ENCODE data around the gene HGD. TPM values are rescaled to one million over a fixed set of nuclear protein-coding genes. Genes with fewer than 3 reads are reported as not detected.

HGD gene
- total and polyA plus RNA-seq, 2 of the 13 experiments (the other 11 are each of a cell fraction or from before 2014, with no cell fraction given), result 265 to 398 TPM

DNA sequence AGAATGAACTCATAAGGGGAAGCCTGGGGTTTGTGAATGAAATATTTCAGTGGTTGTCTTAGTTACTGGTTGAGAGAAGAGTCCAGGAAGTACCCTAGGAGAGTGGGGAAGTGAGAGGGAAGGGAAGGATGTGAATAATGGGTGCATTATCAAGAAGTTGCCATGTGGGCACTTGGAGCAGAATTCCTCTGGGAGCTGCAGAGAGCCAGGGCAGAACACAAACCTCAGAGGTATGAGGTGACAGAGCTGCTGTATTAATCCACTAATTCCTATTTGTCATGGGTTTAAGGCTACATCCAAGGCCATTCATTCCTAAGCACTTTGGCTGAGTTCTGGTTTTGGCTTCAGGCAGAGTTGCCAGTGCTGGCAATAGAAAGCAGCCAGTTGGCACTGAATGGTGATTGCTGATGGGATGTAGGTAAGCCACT lies 56.9 kb downstream of the HGD start:
- Histone ChIP-seq H3K79me2 (ENCODE audit: insufficient read depth, low read length) (no peaks in the 10 kb centered on the region), H4K20me1 (ENCODE audit: insufficient read depth, low read length) (0 out of 2 replicates have a peak, but pooled peaks cover 7% of the 10 kb centered on the region), H3K9me3 (ENCODE audit: low read length) (no peaks in the 10 kb centered on the region), H2AFZ (ENCODE audit: low read length) (no peak overlapping the region), H3K4me1 (ENCODE audit: insufficient read depth, low read length) (no peaks in the 10 kb centered on the region), H3K27ac (ENCODE audit: extremely low read length, insufficient read depth, low read length) (no peak overlapping the region), H3K4me2 (ENCODE audit: low read depth, low read length) (no peak overlapping the region), H3K4me3 (replicated peaks in 1 of 3; ENCODE audit: insufficient read depth in 1 of 3, low read depth in 2 of 3, low read length in 3 of 3) (no peak overlapping the region), H3K36me3 (replicated peaks in 1 of 2; ENCODE audit: control insufficient read depth in 1 of 2, insufficient read depth in 2 of 2, low read length in 2 of 2) (peaks cover 4 to 25% of the 10 kb centered on the region in 2 experiments), H3K9ac (ENCODE audit: insufficient read depth, low read depth, low read length) (no peak overlapping the region), H3K27me3 (ENCODE audit: control insufficient read depth in 1 of 2, insufficient read depth in 2 of 2, low read length in 2 of 2) (no peaks in the 10 kb centered on the region)
- ChIA-PET CTCF (ENCODE audit: low intra/inter-chr PET ratio, low total read pairs) (no interaction called here), POLR2A (no interaction called here)
- BruUV-seq (replicated peaks), result no TSS peak
- intact Hi-C loops (cut with micrococcal nuclease; ENCODE audit: unreplicated experiment) (no loop called here), in situ Hi-C loops (cut with HindIII; ENCODE audit: extremely low pct_ligation_motif_present, low pct_unique_long_range_greater_than_20kb) (no loop called here)
- FAIRE-seq (no peak), ATAC-seq (peak; percentile 18), DNase-seq (ENCODE audit: low spot score) (no peak)
- no peak for TF ChIP-seq ZNF274 (CRISPR knock-in tag; IDR thresholded peaks at IDR 0.05)
- TF ChIP-seq SMAD9 (CRISPR knock-in tag; IDR thresholded peaks at IDR 0.05), result no peak
- TF ChIP-seq ZKSCAN8 (CRISPR knock-in tag; IDR thresholded peaks at IDR 0.05; ENCODE audit: borderline replicate concordance), result no peak
- TF ChIP-seq KDM2A (CRISPR knock-in tag; IDR thresholded peaks at IDR 0.05; ENCODE audit: borderline replicate concordance, low read depth), result 0 out of 2 replicates have a peak, but pooled peaks have one; percentile 31

DNA sequence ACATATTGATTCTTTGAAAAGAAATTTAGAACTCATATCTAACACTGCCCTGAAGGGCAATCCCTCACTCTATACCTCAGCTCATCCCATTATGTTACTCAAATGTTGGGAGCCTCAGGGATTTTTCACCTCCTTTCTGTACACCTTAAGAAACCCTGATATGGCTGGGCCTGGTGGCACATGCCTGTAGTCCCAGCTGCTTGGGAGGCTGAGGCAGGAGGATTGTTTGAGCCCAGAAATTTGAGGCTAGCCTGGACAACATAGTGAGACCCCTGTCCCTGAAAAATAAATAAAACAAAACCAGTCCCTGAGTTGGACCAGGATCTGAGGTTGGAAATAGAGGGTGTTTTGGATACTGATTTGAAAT lies 58.3 kb downstream of the HGD start:
- no peak overlapping the region for H3K27ac ChIP-seq (ENCODE audit: extremely low read length, insufficient read depth, low read length)
- no peaks in the 10 kb centered on the region for H3K79me2 ChIP-seq (ENCODE audit: insufficient read depth, low read length)
- FAIRE-seq (no peak), ATAC-seq (peak; percentile 22), DNase-seq (ENCODE audit: low spot score) (no peak)
- no peak for TF ChIP-seq HNRNPH1 (optimal IDR thresholded peaks at IDR 0.05; ENCODE audit: low read depth, low read length)
- no peak for TF ChIP-seq MAFK (conservative IDR thresholded peaks at IDR 0.05 in 1 of 2, IDR thresholded peaks at IDR 0.05 in 1 of 2; ENCODE audit: low read length in 2 of 2)
- no peak for TF ChIP-seq ZBTB3 (CRISPR knock-in tag; IDR thresholded peaks at IDR 0.05; ENCODE audit: borderline replicate concordance, low read depth)
- peak; percentile 60 for TF ChIP-seq ZNF121 (CRISPR knock-in tag; IDR thresholded peaks at IDR 0.05)
- TF ChIP-seq ZNF724P (CRISPR knock-in tag; IDR thresholded peaks at IDR 0.05; ENCODE audit: borderline replicate concordance), result no peak
- TF ChIP-seq ZNF660 (CRISPR knock-in tag; IDR thresholded peaks at IDR 0.05; ENCODE audit: borderline replicate concordance, low read depth), result no peak
- TF ChIP-seq, protein P1, sequence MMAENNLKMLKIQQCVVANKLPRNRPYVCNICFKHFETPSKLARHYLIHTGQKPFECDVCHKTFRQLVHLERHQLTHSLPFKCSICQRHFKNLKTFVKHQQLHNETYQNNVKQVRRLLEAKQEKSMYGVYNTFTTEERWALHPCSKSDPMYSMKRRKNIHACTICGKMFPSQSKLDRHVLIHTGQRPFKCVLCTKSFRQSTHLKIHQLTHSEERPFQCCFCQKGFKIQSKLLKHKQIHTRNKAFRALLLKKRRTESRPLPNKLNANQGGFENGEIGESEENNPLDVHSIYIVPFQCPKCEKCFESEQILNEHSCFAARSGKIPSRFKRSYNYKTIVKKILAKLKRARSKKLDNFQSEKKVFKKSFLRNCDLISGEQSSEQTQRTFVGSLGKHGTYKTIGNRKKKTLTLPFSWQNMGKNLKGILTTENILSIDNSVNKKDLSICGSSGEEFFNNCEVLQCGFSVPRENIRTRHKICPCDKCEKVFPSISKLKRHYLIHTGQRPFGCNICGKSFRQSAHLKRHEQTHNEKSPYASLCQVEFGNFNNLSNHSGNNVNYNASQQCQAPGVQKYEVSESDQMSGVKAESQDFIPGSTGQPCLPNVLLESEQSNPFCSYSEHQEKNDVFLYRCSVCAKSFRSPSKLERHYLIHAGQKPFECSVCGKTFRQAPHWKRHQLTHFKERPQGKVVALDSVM (CRISPR knock-in tag; IDR thresholded peaks at IDR 0.05), result peak; percentile 26; the same call in 1 of the 2 replicates
- TF ChIP-seq RBFOX2 (IDR thresholded peaks at IDR 0.05; ENCODE audit: low read depth, low read length), result no peak
- no peak for TF ChIP-seq ZNF619 (CRISPR knock-in tag; IDR thresholded peaks at IDR 0.05)
- TF ChIP-seq, protein P2, sequence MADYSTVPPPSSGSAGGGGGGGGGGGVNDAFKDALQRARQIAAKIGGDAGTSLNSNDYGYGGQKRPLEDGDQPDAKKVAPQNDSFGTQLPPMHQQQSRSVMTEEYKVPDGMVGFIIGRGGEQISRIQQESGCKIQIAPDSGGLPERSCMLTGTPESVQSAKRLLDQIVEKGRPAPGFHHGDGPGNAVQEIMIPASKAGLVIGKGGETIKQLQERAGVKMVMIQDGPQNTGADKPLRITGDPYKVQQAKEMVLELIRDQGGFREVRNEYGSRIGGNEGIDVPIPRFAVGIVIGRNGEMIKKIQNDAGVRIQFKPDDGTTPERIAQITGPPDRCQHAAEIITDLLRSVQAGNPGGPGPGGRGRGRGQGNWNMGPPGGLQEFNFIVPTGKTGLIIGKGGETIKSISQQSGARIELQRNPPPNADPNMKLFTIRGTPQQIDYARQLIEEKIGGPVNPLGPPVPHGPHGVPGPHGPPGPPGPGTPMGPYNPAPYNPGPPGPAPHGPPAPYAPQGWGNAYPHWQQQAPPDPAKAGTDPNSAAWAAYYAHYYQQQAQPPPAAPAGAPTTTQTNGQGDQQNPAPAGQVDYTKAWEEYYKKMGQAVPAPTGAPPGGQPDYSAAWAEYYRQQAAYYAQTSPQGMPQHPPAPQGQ (CRISPR knock-in tag; IDR thresholded peaks at IDR 0.05; ENCODE audit: borderline replicate concordance), result no peak
- H3K9ac ChIP-seq (ENCODE audit: insufficient read depth, low read depth, low read length), result no peak overlapping the region
- peaks cover 2 to 19% of the 10 kb centered on the region in 2 experiments for H3K36me3 ChIP-seq (replicated peaks in 1 of 2; ENCODE audit: control insufficient read depth in 1 of 2, insufficient read depth in 2 of 2, low read length in 2 of 2)
- no peaks in the 10 kb centered on the region for H3K9me3 ChIP-seq (ENCODE audit: low read length)
- intact Hi-C loops (cut with micrococcal nuclease; ENCODE audit: unreplicated experiment), result loop anchor here (1.0 to 5.0 kb wide), 2 partner anchors 172 to 529 kb away; no protein-coding TSS in a partner anchor
- H3K27me3 ChIP-seq (ENCODE audit: control insufficient read depth in 1 of 2, insufficient read depth in 2 of 2, low read length in 2 of 2), result no peaks in the 10 kb centered on the region
- H3K4me1 ChIP-seq (ENCODE audit: insufficient read depth, low read length), result no peaks in the 10 kb centered on the region
- no peak overlapping the region for H3K4me2 ChIP-seq (ENCODE audit: low read depth, low read length)
- POLR2A ChIA-PET, result no interaction called here
- H4K20me1 ChIP-seq (ENCODE audit: insufficient read depth, low read length), result no peaks in the 10 kb centered on the region
- CTCF ChIA-PET (ENCODE audit: low intra/inter-chr PET ratio, low total read pairs), result interaction anchor here (2.2 kb wide), 1 partner anchor 172 kb away, joined by 27 read pairs; no protein-coding TSS in a partner anchor
- in situ Hi-C loops (cut with HindIII; ENCODE audit: extremely low pct_ligation_motif_present, low pct_unique_long_range_greater_than_20kb), result loop anchor here (5.0 kb wide), 1 partner anchor 169 kb away; no protein-coding TSS in a partner anchor
- no peak overlapping the region for H2AFZ ChIP-seq (ENCODE audit: low read length)
- H3K4me3 ChIP-seq (replicated peaks in 1 of 3; ENCODE audit: insufficient read depth in 1 of 3, low read depth in 2 of 3, low read length in 3 of 3), result no peak overlapping the region
- BruUV-seq (replicated peaks), result no TSS peak

All from HepG2 (cell line).